Measurements from ENCODE around the gene RTCA. TPM values are rescaled to one million over a fixed set of nuclear protein-coding genes. Genes with fewer than 3 reads are reported as not detected.

RTCA gene
- 10 to 100 TPM; 36.0 to 53.6 (median 40.1) TPM for total RNA-seq
- total RNA-seq (2013): 37.8 TPM
- 34.0 to 100 (median 50.5) reads per million in 29 experiments for total RNA-seq

DNA sequence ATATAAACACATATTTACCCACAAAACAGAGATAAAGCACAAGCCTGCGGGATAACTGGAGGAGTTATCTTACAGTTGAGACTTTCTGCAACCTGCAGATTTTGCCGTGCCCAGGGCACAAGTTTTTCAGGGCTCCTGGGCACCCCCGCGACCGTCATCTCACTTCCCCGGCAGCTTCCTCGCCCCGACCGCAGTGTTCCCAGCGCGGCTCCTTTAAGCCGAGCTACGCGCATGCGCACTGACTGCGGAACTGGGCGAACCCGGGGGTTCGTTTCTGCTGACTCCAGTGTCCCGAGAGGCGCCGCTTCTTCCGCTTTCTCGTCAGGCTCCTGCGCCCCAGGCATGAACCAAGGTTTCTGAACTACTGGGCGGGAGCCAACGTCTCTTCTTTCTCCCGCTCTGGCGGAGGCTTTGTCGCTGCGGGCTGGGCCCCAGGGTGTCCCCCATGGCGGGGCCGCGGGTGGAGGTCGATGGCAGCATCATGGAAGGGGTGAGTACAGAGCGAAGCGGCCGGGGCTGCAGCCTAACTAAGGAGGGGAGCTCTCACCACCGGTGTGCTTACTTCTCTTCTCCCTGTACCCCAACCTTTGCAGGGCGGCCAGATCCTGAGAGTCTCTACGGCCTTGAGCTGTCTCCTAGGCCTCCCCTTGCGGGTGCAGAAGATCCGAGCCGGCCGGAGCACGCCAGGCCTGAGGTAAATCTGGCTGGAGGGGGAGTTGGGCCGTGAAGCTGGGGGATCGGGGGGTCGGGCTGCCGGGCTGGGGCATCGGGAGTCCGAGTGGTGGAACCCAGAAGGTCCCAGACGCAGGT is at the start of gene RTCA:
Gene RTCA, plus strand, starts transcription at position 286 of the 810 bp plus-strand sequence. Its CDS starts 160 bp downstream, at position 446.
- peaks cover 47 to 61% (median 55%) of the 10 kb centered on the region in 3 donors for H3K4me1 Mint-ChIP-seq

DNA sequence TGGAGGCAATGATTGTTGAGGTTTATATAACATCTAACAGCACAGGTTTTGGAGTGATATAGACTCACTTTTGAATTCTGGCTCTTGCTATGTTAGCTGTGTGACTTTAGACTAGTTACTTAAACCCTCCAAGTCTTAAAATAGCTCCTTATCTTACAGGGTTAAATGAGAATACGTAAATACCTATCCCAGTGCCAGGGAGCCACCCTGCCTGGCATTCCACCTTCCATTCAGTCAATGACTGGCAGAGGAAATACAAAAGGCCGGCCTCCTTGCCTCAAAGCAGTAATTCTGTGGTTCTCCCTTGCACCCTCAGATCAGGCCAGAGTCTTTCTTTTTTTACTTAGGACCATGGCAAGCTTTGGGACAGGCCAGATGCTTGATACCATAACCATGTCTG is 48.2 kb upstream of the RTCA start:
- Mint-ChIP-seq H3K27ac (no peak overlapping the region), H3K4me3 (no peak overlapping the region), H3K9me3 (no peaks in the 10 kb centered on the region), H3K4me1 (peaks cover 9 to 12% (median 11%) of the 10 kb centered on the region in 3 donors), H3K36me3 (peaks cover 44% of the 10 kb centered on the region), H3K27me3 (no peaks in the 10 kb centered on the region)
- H3K27ac ChIP-seq (ENCODE audit: low read length): no peak overlapping the region
- H3K27me3 ChIP-seq (replicated peaks in 1 of 2; ENCODE audit: control insufficient read depth in 2 of 2, extremely low read depth in 1 of 2, insufficient read depth in 2 of 2, low read length in 1 of 2): no peaks in the 10 kb centered on the region
- DNase-seq: no peak
- ChIA-PET POLR2A (interaction anchor here in 1 of 2 donors (0.6 to 0.7 kb wide), 2 partner anchors 44 to 228 kb away, joined by 3 to 5 read pairs; no protein-coding TSS in a partner anchor), CTCF (no interaction called here)
- no peak overlapping the region for H3K4me3 ChIP-seq (ENCODE audit: control insufficient read depth in 1 of 2, extremely low read depth in 1 of 2, low read length in 1 of 2)
- H3K9me3 ChIP-seq: no peaks in the 10 kb centered on the region
- ATAC-seq (replicated peaks in 1 of 4): no peak
- H3K4me1 ChIP-seq (ENCODE audit: control insufficient read depth in 1 of 2, extremely low read depth in 1 of 2, insufficient read depth in 2 of 2, low read length in 2 of 2): no peaks in the 10 kb centered on the region
- H3K36me3 ChIP-seq (ENCODE audit: control insufficient read depth in 2 of 2, extremely low read depth in 1 of 2, insufficient read depth in 1 of 2, low read length in 1 of 2): peaks cover 0 to 39% of the 10 kb centered on the region in 2 donors
- 100% methylated on average over 1 of the region's 2 CpGs for WGBS (ENCODE audit: insufficient coverage)

More for the DNA sequence above, at the start of gene RTCA:
- H3K9me3 ChIP-seq: no peaks in the 10 kb centered on the region
- ChIA-PET POLR2A (interaction anchor here (0.5 to 2.0 kb wide), 15 partner anchors 16 to 928 kb away, joined by 3 to 8 read pairs (median 4); partner anchors contain the start of genes DBT (in 2 of the 2), CDC14A (in 1 of the 2) and EXTL2 (in 1 of the 2)), CTCF (interaction anchor here (0.5 to 1.3 kb wide), 11 partner anchors 15 to 602 kb away, joined by 3 to 5 read pairs (median 3); partner anchors contain the start of genes SASS6 (in 1 of the 2) and TRMT13 (in 1 of the 2))
- Mint-ChIP-seq H3K4me3 (peak within 1 kb of the TSS; percentile 100), H3K9me3 (peaks cover 0 to 6% (median 0%) of the 10 kb centered on the region in 3 donors), H3K27me3 (no peaks in the 10 kb centered on the region), H3K27ac (peak within 1 kb of the TSS; percentile 98 to 99), H3K36me3 (peaks cover 38% of the 10 kb centered on the region)
- no peaks in the 10 kb centered on the region for H3K27me3 ChIP-seq (replicated peaks in 1 of 2; ENCODE audit: control insufficient read depth in 2 of 2, extremely low read depth in 1 of 2, insufficient read depth in 2 of 2, low read length in 1 of 2)
- peaks cover 21 to 43% of the 10 kb centered on the region in 2 experiments for H3K4me1 ChIP-seq (ENCODE audit: control insufficient read depth in 1 of 2, extremely low read depth in 1 of 2, insufficient read depth in 2 of 2, low read length in 2 of 2)
- H3K36me3 ChIP-seq (ENCODE audit: control insufficient read depth in 2 of 2, extremely low read depth in 1 of 2, insufficient read depth in 1 of 2, low read length in 1 of 2): peaks cover 0 to 31% of the 10 kb centered on the region in 2 donors
- WGBS (ENCODE audit: insufficient coverage): under 1% methylated on average over 39 of the region's 53 CpGs
- DNase-seq (peak; percentile 87 to 98 (median 93)), ATAC-seq (replicated peaks in 1 of 4) (peak; percentile 96 to 97 (median 97))
- H3K27ac ChIP-seq (ENCODE audit: low read length): peak within 1 kb of the TSS; percentile 72
- peak within 1 kb of the TSS; percentile 94 to 98 for H3K4me3 ChIP-seq (ENCODE audit: control insufficient read depth in 1 of 2, extremely low read depth in 1 of 2, low read length in 1 of 2)

DNA sequence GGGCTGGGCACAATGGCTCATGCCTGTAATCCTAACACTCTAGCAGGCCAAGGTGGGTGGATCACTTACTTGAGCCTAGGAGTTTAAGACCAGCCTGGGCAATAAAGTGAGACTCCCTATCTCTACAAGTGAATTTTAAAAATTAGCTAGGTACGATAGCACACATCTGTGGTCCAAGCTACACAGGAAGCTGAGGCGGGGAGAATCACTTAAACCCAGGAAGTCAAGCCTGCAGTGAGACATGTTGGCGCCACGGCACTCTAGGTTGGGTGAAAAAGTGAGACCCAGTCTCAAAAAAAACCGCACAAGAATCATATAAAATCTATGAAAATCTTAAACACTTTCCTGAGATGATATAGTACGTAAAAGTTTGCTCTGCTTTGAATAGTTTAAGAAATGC is 46.6 kb upstream of the RTCA start:
- no peaks in the 10 kb centered on the region for H3K27me3 ChIP-seq (replicated peaks in 1 of 2; ENCODE audit: control insufficient read depth in 2 of 2, extremely low read depth in 1 of 2, insufficient read depth in 2 of 2, low read length in 1 of 2)
- DNase-seq (peak in 3 of 35 experiments; percentile 2 to 5 (median 4)), ATAC-seq (replicated peaks in 1 of 4) (no peak)
- H3K36me3 Mint-ChIP-seq: peaks cover 38% of the 10 kb centered on the region
- H3K27ac ChIP-seq (ENCODE audit: low read length): no peak overlapping the region
- no peaks in the 10 kb centered on the region for H3K4me1 ChIP-seq (ENCODE audit: control insufficient read depth in 1 of 2, extremely low read depth in 1 of 2, insufficient read depth in 2 of 2, low read length in 2 of 2)
- no peak overlapping the region for H3K4me3 Mint-ChIP-seq
- H3K4me3 ChIP-seq (ENCODE audit: control insufficient read depth in 1 of 2, extremely low read depth in 1 of 2, low read length in 1 of 2): no peak overlapping the region
- no peaks in the 10 kb centered on the region for H3K9me3 ChIP-seq
- ChIA-PET CTCF (interaction anchor here in 1 of 2 donors (0.5 kb wide), 1 partner anchor 168 kb away, joined by 5 read pairs; no protein-coding TSS in a partner anchor), POLR2A (interaction anchor here (0.6 to 0.8 kb wide), 2 partner anchors 30 to 177 kb away, joined by 3 to 5 read pairs; no protein-coding TSS in a partner anchor)
- peaks cover 0 to 25% of the 10 kb centered on the region in 2 donors for H3K36me3 ChIP-seq (ENCODE audit: control insufficient read depth in 2 of 2, extremely low read depth in 1 of 2, insufficient read depth in 1 of 2, low read length in 1 of 2)
- H3K27me3 Mint-ChIP-seq: no peaks in the 10 kb centered on the region
- peaks cover 9 to 12% (median 11%) of the 10 kb centered on the region in 3 donors for H3K4me1 Mint-ChIP-seq
- no peak overlapping the region for H3K27ac Mint-ChIP-seq
- no peaks in the 10 kb centered on the region for H3K9me3 Mint-ChIP-seq
- WGBS (ENCODE audit: insufficient coverage): 33% methylated on average over 1 of the region's 6 CpGs

DNA sequence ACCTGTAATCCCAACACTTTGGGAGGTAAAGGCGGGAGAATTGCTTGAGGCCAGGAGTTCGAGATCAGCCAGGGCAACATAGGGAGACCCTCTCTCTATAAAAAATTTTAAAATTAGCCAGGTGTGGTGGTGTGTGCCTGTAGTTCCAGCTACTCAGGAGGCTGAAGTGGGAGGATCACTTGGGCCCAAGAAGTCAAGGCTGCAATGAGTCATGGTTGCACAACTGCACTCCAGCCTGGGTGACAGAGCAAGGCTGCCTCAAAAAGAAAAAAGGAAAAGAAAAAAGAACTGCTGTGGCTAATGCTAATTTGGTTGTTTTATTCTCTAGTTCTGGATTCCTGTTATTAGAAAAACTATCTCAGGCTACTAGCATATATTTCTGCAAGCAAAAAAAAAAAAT is 46.1 kb upstream of the RTCA start:
- Histone ChIP-seq H3K9me3 (no peaks in the 10 kb centered on the region), H3K27me3 (replicated peaks in 1 of 2; ENCODE audit: control insufficient read depth in 2 of 2, extremely low read depth in 1 of 2, insufficient read depth in 2 of 2, low read length in 1 of 2) (no peaks in the 10 kb centered on the region), H3K4me1 (ENCODE audit: control insufficient read depth in 1 of 2, extremely low read depth in 1 of 2, insufficient read depth in 2 of 2, low read length in 2 of 2) (no peaks in the 10 kb centered on the region), H3K4me3 (ENCODE audit: control insufficient read depth in 1 of 2, extremely low read depth in 1 of 2, low read length in 1 of 2) (no peak overlapping the region), H3K27ac (ENCODE audit: low read length) (no peak overlapping the region), H3K36me3 (ENCODE audit: control insufficient read depth in 2 of 2, extremely low read depth in 1 of 2, insufficient read depth in 1 of 2, low read length in 1 of 2) (peaks cover 0 to 21% of the 10 kb centered on the region in 2 donors)
- ATAC-seq (replicated peaks in 1 of 4) (no peak), DNase-seq (no peak)
- WGBS (ENCODE audit: insufficient coverage): no CpG with 5 or more reads among the region's 2 CpGs
- Mint-ChIP-seq H3K9me3 (no peaks in the 10 kb centered on the region), H3K4me1 (peaks cover 9 to 12% (median 11%) of the 10 kb centered on the region in 3 donors), H3K36me3 (peaks cover 35% of the 10 kb centered on the region), H3K4me3 (no peak overlapping the region), H3K27ac (no peak overlapping the region), H3K27me3 (no peaks in the 10 kb centered on the region)
- CTCF ChIA-PET: no interaction called here
- POLR2A ChIA-PET: interaction anchor here in 1 of 2 donors (0.8 kb wide), 1 partner anchor 30 kb away, joined by 3 read pairs; no protein-coding TSS in a partner anchor

DNA sequence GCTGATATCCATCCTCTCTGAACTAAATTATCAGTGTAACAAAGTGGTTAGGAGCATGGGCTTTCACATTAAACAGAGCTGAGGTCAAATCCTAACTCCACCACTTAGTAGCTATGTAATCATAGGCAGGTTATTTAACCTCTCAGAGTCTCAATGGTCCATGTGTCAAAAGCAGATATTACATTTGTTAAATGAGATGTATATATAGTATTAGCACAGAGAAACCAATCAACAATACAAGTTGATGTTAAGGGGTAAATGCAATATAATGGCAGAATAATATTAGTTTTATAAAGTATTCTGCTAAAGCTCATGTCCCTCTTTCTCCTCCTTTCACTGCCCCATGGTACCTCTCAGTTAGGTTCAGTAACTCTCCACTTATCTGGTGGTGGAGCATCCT is 43.6 kb upstream of the RTCA start:
- peaks cover 30% of the 10 kb centered on the region for H3K36me3 Mint-ChIP-seq
- no peak overlapping the region for H3K4me3 Mint-ChIP-seq
- CTCF ChIA-PET: interaction anchor here (0.6 to 1.0 kb wide), 4 partner anchors 12 to 929 kb away, joined by 3 to 4 read pairs (median 4); no protein-coding TSS in a partner anchor

More for the DNA sequence above, 43.6 kb upstream of the RTCA start:
- H3K27me3 Mint-ChIP-seq: no peaks in the 10 kb centered on the region
- Histone ChIP-seq H3K36me3 (ENCODE audit: control insufficient read depth in 2 of 2, extremely low read depth in 1 of 2, insufficient read depth in 1 of 2, low read length in 1 of 2) (peaks cover 0 to 20% of the 10 kb centered on the region in 2 donors), H3K27ac (ENCODE audit: low read length) (no peak overlapping the region), H3K4me1 (ENCODE audit: control insufficient read depth in 1 of 2, extremely low read depth in 1 of 2, insufficient read depth in 2 of 2, low read length in 2 of 2) (no peaks in the 10 kb centered on the region), H3K27me3 (replicated peaks in 1 of 2; ENCODE audit: control insufficient read depth in 2 of 2, extremely low read depth in 1 of 2, insufficient read depth in 2 of 2, low read length in 1 of 2) (no peaks in the 10 kb centered on the region), H3K4me3 (ENCODE audit: control insufficient read depth in 1 of 2, extremely low read depth in 1 of 2, low read length in 1 of 2) (no peak overlapping the region), H3K9me3 (no peaks in the 10 kb centered on the region)
- peaks cover 9 to 12% (median 11%) of the 10 kb centered on the region in 3 donors for H3K4me1 Mint-ChIP-seq
- no peak for ATAC-seq (replicated peaks in 1 of 4)
- no peaks in the 10 kb centered on the region for H3K9me3 Mint-ChIP-seq
- POLR2A ChIA-PET: interaction anchor here (0.6 kb wide), 2 partner anchors 17 to 1251 kb away, joined by 3 to 8 read pairs; no protein-coding TSS in a partner anchor
- H3K27ac Mint-ChIP-seq: no peak overlapping the region
- DNase-seq: no peak
